OCI-LY7 (cell line): Measurements from ENCODE around the gene GYPE. TPM values are rescaled to one million over a fixed set of nuclear protein-coding genes. Genes with fewer than 3 reads are reported as not detected.
"Not testable (repeated sequence)": the region's sequence is repeated elsewhere in the genome, so short reads cannot be mapped to it uniquely, and the experiment has no call there.

Experiments used
- BruUV-seq: library from RNA; stranded (reverse); fragments of 400-500 nt; replicated peaks from 2 replicates; lab custom pipeline; 2021; lab: Mats Ljungman, UMichigan
- CTCF ChIA-PET: fragments of 300-600 bp; sonication (Branson Sonifier 250); formaldehyde crosslinking; loops from one replicate; lab custom pipeline; 2022; ENCODE audit warnings: antibody characterized with exemption; ENCODE audit not compliant: unreplicated experiment; lab: Charles Lee
- POLR2A ChIA-PET: fragments of 300-600 bp; sonication (Branson Sonifier 250); formaldehyde crosslinking; loops from one replicate; lab custom pipeline; 2022; ENCODE audit warnings: antibody characterized with exemption; lab: Charles Lee
- DNase-seq: peaks from one replicate; pipeline ENCODE4 v3.0.0-alpha.2; 2015; ENCODE audit warnings: low spot score
- H2AFZ ChIP-seq: fragments of 200-600 bp; sonication (generic), shearing (Covaris generic); 2 replicates; pipeline ENCODE4 v1.6.1; 2014; ENCODE audit warnings: mild to moderate bottlenecking, antibody characterized with exemption, low read length, moderate library complexity
- H3K27ac ChIP-seq: fragments of 200-600 bp; sonication (generic); 2 replicates; pipeline ENCODE4 v1.5.1; 2014; ENCODE audit warnings: mixed run types, low read depth, mild to moderate bottlenecking, moderate library complexity, low read length, inconsistent platforms; ENCODE audit not compliant: poor library complexity, severe bottlenecking
- H3K36me3 ChIP-seq: fragments of 200-600 bp; sonication (generic); 2 replicates; pipeline ENCODE4 v1.6.1; 2014; ENCODE audit warnings: mild to moderate bottlenecking, antibody characterized with exemption, low read length, moderate library complexity, mixed read lengths; ENCODE audit not compliant: insufficient read depth
- H3K4me1 ChIP-seq: fragments of 200-600 bp; sonication (generic); 2 replicates; pipeline ENCODE4 v1.5.1; 2014; ENCODE audit warnings: mild to moderate bottlenecking, low read length; ENCODE audit not compliant: insufficient read depth, poor library complexity, severe bottlenecking
- H3K4me2 ChIP-seq: fragments of 200-600 bp; sonication (generic); 2 replicates; pipeline ENCODE4 v1.6.1; 2014; ENCODE audit warnings: mild to moderate bottlenecking, low read length
- H3K4me3 ChIP-seq: fragments of 200-600 bp; sonication (generic); 2 replicates; pipeline ENCODE4 v1.5.1; 2014; ENCODE audit warnings: mild to moderate bottlenecking, low read depth, low read length; ENCODE audit not compliant: poor library complexity, severe bottlenecking
- H3K79me2 ChIP-seq: fragments of 200-600 bp; sonication (generic); 2 replicates; pipeline ENCODE4 v1.6.1; 2016; ENCODE audit warnings: low read depth, mild to moderate bottlenecking, low read length, moderate library complexity, mixed read lengths; ENCODE audit not compliant: insufficient read depth
- H3K9me2 ChIP-seq: fragments of 200-600 bp; sonication (generic); 2 replicates; pipeline ENCODE4 v1.6.1; 2016; ENCODE audit warnings: mild to moderate bottlenecking, low read length, mixed read lengths; ENCODE audit not compliant: insufficient read depth
- H3K9me3 ChIP-seq: fragments of 200-600 bp; sonication (generic); 2 replicates; pipeline ENCODE4 v1.6.1; 2014; ENCODE audit warnings: mild to moderate bottlenecking, mixed run types, low read length, mixed read lengths
- H4K20me1 ChIP-seq: fragments of 200-600 bp; sonication (generic); 2 replicates; pipeline ENCODE4 v1.6.1; 2014; ENCODE audit warnings: mild to moderate bottlenecking, antibody characterized with exemption, low read length, moderate library complexity, mixed read lengths; ENCODE audit not compliant: insufficient read depth
- intact Hi-C: fragments of 100-400 bp; cut with micrococcal nuclease; formaldehyde crosslinking; loops from one replicate; pipeline ENCODE4 v1.10.0; 2022; ENCODE audit not compliant: unreplicated experiment
- total RNA-seq, 2 experiments: library from RNA; depleted of rRNA in 1 of 2; stranded (reverse); fragments of >200 nt in 1 of 2; shearing (Covaris generic) in 1 of 2; gene quantifications; 2 replicates each; pipeline ENCODE4 v1.2.3, GENCODE V29; 2014 to 2022

GYPE gene
- total RNA-seq, 2 experiments from 2014 or later, result not detected

DNA sequence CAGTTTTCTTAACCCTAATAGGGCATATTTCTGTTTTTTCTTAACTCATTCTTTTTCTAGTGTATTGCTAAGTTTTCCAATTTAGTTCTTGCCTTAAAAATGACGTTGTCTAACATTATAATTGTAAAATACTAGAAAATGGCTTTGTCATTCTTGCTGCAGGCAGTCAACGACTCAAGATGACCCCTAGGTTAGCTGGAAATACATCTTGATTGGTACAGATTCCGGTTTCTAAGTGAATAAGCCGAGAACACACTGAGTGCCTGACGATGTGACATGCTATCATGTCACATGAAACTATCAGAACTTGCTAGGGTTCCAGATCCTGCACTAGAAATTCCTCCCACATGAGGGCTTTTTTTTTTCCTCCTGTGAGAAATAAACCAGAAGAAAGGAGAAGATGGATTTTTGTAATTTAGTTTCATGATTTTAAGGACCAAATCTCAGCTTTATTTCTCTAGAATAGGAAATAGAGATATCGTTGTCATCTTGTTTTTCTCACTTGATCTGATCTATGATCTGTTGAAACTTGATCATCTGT lies 49.3 kb downstream of the GYPE start:
- POLR2A ChIA-PET, CTCF ChIA-PET, H3K27ac ChIP-seq, intact Hi-C loops, H3K9me3 ChIP-seq, H3K9me2 ChIP-seq, BruUV-seq, H3K4me1 ChIP-seq, DNase-seq, H3K4me3 ChIP-seq, H3K4me2 ChIP-seq, H2AFZ ChIP-seq, H4K20me1 ChIP-seq, H3K79me2 ChIP-seq, H3K36me3 ChIP-seq: not testable (repeated sequence)

DNA sequence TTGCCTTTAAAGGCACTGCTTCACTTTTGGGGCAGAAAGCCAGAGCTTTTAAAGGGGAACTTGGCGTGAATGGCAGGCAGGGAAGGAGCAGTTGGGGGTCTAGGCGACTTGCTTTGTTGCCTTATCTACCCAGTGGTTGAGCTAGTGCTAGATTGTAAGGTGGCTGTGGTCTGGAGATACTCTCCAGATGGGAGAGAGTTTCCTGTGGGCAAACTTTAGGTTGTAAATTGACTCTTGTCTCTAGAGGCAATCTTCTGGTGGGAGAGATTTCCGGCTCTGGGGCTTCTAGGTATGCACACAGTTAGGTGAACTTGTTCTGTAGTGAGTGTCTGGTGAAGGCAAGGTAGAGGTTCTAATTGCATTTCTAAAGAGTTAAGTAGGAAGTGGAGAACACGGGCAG lies 50.7 kb downstream of the GYPE start:
- H3K4me1 ChIP-seq, DNase-seq, H3K79me2 ChIP-seq, CTCF ChIA-PET, H3K4me2 ChIP-seq, H3K4me3 ChIP-seq, POLR2A ChIA-PET, H4K20me1 ChIP-seq, H3K27ac ChIP-seq, H3K9me2 ChIP-seq, intact Hi-C loops, BruUV-seq, H3K36me3 ChIP-seq, H3K9me3 ChIP-seq, H2AFZ ChIP-seq: not testable (repeated sequence)

- BruUV-seq, H4K20me1 ChIP-seq, H3K79me2 ChIP-seq, H3K4me2 ChIP-seq, H3K9me2 ChIP-seq, H3K27ac ChIP-seq, H3K4me1 ChIP-seq, H3K9me3 ChIP-seq, H2AFZ ChIP-seq, CTCF ChIA-PET, H3K36me3 ChIP-seq, H3K4me3 ChIP-seq, POLR2A ChIA-PET, DNase-seq, intact Hi-C loops: not testable (repeated sequence)
Observed at GRCh38 chr4:143849296-143849695, 56.1 kb downstream of the GYPE start.

- H2AFZ ChIP-seq, CTCF ChIA-PET, H3K9me2 ChIP-seq, H4K20me1 ChIP-seq, H3K79me2 ChIP-seq, DNase-seq, H3K9me3 ChIP-seq, H3K4me3 ChIP-seq, intact Hi-C loops, POLR2A ChIA-PET, H3K4me2 ChIP-seq, H3K4me1 ChIP-seq, H3K27ac ChIP-seq, BruUV-seq, H3K36me3 ChIP-seq: not testable (repeated sequence)
Observed at GRCh38 chr4:143843506-143843832, 61.9 kb downstream of the GYPE start.

GRCh38 chr4:143842624-143843505 lies 62.5 kb downstream of the GYPE start:
- BruUV-seq, H3K36me3 ChIP-seq, CTCF ChIA-PET, DNase-seq, H3K4me3 ChIP-seq, H4K20me1 ChIP-seq, H2AFZ ChIP-seq, H3K9me3 ChIP-seq, H3K4me2 ChIP-seq, POLR2A ChIA-PET, H3K4me1 ChIP-seq, H3K27ac ChIP-seq, intact Hi-C loops, H3K9me2 ChIP-seq, H3K79me2 ChIP-seq: not testable (repeated sequence)

GRCh38 chr4:143839413-143839812 lies 65.9 kb downstream of the GYPE start:
- H3K4me3 ChIP-seq, BruUV-seq, POLR2A ChIA-PET: not testable (repeated sequence)

More at GRCh38 chr4:143839413-143839812, 65.9 kb downstream of the GYPE start:
- H4K20me1 ChIP-seq, H2AFZ ChIP-seq, H3K36me3 ChIP-seq, H3K79me2 ChIP-seq, DNase-seq, H3K9me3 ChIP-seq, H3K27ac ChIP-seq, CTCF ChIA-PET, intact Hi-C loops, H3K4me1 ChIP-seq, H3K9me2 ChIP-seq, H3K4me2 ChIP-seq: not testable (repeated sequence)
